Measurements from ENCODE around the gene NME9. TPM values are rescaled to one million over a fixed set of nuclear protein-coding genes. Genes with fewer than 3 reads are reported as not detected.

NME9 gene
- total RNA-seq, 1 experiment from 2014 or later = not detected

GRCh38 chr3:138367326-138367850 is 37.7 kb upstream of the NME9 start:
- Histone ChIP-seq H3K4me3 (ENCODE audit: low read depth in 2 of 2, low read length in 2 of 2) (no peak overlapping the region), H3K4me1 (ENCODE audit: control insufficient read depth, insufficient read depth, low read length) (no peaks in the 10 kb centered on the region), H3K36me3 (ENCODE audit: control insufficient read depth, insufficient read depth, low read length) (no peaks in the 10 kb centered on the region), H3K27ac (ENCODE audit: low read length) (no peak overlapping the region), H3K27me3 (ENCODE audit: control insufficient read depth, insufficient read depth, low read length) (no peaks in the 10 kb centered on the region; the same call in 1 of the 2 replicates), H3K9me3 (ENCODE audit: control insufficient read depth, insufficient read depth, low read depth, low read length) (no peaks in the 10 kb centered on the region)
- no peak for ATAC-seq
- ChIA-PET POLR2A (interaction anchor here (0.7 kb wide), 1 partner anchor 16 kb away, joined by 3 read pairs; no protein-coding TSS in a partner anchor), CTCF (no interaction called here)
- in situ Hi-C loops (cut with HindIII; ENCODE audit: low pct_unique_long_range_greater_than_20kb, low sequenced_read_pairs) = no loop called here
- intact Hi-C loops (cut with micrococcal nuclease; ENCODE audit: unreplicated experiment) = no loop called here
- BruUV-seq (replicated peaks) = no TSS peak
- DNase-seq (ENCODE audit: low read depth, low spot score) = no peak
- TF ChIP-seq, protein P1, sequence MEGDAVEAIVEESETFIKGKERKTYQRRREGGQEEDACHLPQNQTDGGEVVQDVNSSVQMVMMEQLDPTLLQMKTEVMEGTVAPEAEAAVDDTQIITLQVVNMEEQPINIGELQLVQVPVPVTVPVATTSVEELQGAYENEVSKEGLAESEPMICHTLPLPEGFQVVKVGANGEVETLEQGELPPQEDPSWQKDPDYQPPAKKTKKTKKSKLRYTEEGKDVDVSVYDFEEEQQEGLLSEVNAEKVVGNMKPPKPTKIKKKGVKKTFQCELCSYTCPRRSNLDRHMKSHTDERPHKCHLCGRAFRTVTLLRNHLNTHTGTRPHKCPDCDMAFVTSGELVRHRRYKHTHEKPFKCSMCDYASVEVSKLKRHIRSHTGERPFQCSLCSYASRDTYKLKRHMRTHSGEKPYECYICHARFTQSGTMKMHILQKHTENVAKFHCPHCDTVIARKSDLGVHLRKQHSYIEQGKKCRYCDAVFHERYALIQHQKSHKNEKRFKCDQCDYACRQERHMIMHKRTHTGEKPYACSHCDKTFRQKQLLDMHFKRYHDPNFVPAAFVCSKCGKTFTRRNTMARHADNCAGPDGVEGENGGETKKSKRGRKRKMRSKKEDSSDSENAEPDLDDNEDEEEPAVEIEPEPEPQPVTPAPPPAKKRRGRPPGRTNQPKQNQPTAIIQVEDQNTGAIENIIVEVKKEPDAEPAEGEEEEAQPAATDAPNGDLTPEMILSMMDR (IDR thresholded peaks at IDR 0.05) = no peak
- no peak for TF ChIP-seq POLR2AphosphoS5 (IDR thresholded peaks at IDR 0.05; ENCODE audit: low read depth, low read length)
- TF ChIP-seq TCF7L2 (IDR thresholded peaks at IDR 0.05; ENCODE audit: low read depth, low read length) = no peak
- TF ChIP-seq, protein P2, sequence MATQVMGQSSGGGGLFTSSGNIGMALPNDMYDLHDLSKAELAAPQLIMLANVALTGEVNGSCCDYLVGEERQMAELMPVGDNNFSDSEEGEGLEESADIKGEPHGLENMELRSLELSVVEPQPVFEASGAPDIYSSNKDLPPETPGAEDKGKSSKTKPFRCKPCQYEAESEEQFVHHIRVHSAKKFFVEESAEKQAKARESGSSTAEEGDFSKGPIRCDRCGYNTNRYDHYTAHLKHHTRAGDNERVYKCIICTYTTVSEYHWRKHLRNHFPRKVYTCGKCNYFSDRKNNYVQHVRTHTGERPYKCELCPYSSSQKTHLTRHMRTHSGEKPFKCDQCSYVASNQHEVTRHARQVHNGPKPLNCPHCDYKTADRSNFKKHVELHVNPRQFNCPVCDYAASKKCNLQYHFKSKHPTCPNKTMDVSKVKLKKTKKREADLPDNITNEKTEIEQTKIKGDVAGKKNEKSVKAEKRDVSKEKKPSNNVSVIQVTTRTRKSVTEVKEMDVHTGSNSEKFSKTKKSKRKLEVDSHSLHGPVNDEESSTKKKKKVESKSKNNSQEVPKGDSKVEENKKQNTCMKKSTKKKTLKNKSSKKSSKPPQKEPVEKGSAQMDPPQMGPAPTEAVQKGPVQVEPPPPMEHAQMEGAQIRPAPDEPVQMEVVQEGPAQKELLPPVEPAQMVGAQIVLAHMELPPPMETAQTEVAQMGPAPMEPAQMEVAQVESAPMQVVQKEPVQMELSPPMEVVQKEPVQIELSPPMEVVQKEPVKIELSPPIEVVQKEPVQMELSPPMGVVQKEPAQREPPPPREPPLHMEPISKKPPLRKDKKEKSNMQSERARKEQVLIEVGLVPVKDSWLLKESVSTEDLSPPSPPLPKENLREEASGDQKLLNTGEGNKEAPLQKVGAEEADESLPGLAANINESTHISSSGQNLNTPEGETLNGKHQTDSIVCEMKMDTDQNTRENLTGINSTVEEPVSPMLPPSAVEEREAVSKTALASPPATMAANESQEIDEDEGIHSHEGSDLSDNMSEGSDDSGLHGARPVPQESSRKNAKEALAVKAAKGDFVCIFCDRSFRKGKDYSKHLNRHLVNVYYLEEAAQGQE (IDR thresholded peaks at IDR 0.05; ENCODE audit: insufficient read depth in 1 of 2, low read depth in 2 of 2, low read length in 1 of 2) = no peak
- TF ChIP-seq SIN3A (IDR thresholded peaks at IDR 0.05; ENCODE audit: borderline replicate concordance, insufficient read depth, low read depth, low read length) = no peak

DNA sequence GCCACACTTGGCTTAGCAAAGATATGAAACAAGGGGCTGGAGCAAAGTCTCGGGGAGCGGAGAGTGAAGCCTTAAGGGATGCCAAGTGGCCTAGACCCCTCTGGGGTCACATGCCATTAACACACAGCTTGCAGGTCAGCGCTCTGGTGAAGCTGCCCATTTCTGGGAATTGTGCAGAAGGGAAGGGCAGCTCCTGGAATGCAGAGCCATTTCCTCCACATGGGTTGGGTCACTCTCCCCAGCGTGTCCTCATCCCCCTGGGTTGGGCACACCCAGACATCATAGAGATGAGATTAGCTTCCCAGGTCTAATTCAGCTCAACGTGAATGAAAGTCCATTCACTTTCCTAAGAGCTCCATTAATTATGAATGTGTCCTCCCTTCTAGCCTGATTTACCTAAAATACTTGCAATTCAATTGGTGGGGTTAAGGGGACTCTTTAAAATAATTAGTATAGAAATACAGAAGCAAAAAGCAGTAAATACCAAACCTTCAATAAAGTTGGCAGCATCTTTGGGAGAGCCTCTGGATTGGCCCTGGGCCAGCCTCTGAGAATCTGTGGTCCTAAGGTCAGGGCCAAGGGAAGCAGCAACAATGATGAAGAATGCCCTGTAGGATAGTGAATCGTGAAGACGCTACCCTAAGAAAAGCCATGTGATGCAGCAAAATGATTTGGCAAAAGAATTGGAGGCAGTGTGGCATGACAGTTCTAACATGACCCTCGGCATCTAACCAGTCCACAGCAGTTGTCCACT is 36.5 kb upstream of the NME9 start:
- ChIA-PET CTCF (no interaction called here), POLR2A (no interaction called here)
- intact Hi-C loops (cut with micrococcal nuclease; ENCODE audit: unreplicated experiment) = no loop called here
- TF ChIP-seq SIN3A (IDR thresholded peaks at IDR 0.05; ENCODE audit: borderline replicate concordance, insufficient read depth, low read depth, low read length) = no peak
- TF ChIP-seq, protein P2 (IDR thresholded peaks at IDR 0.05; ENCODE audit: insufficient read depth in 1 of 2, low read depth in 2 of 2, low read length in 1 of 2) = no peak
- no peak for TF ChIP-seq TCF7L2 (IDR thresholded peaks at IDR 0.05; ENCODE audit: low read depth, low read length)
- TF ChIP-seq, protein P1 (IDR thresholded peaks at IDR 0.05) = no peak
- no peak for TF ChIP-seq POLR2AphosphoS5 (IDR thresholded peaks at IDR 0.05; ENCODE audit: low read depth, low read length)
- no TSS peak for BruUV-seq (replicated peaks)
- Histone ChIP-seq H3K9me3 (ENCODE audit: control insufficient read depth, insufficient read depth, low read depth, low read length) (no peaks in the 10 kb centered on the region), H3K4me1 (ENCODE audit: control insufficient read depth, insufficient read depth, low read length) (no peaks in the 10 kb centered on the region), H3K4me3 (ENCODE audit: low read depth in 2 of 2, low read length in 2 of 2) (no peak overlapping the region), H3K27ac (ENCODE audit: low read length) (no peak overlapping the region), H3K27me3 (ENCODE audit: control insufficient read depth, insufficient read depth, low read length) (no peaks in the 10 kb centered on the region; the same call in 1 of the 2 replicates), H3K36me3 (ENCODE audit: control insufficient read depth, insufficient read depth, low read length) (no peaks in the 10 kb centered on the region)
- no peak for DNase-seq (ENCODE audit: low read depth, low spot score)
- in situ Hi-C loops (cut with HindIII; ENCODE audit: low pct_unique_long_range_greater_than_20kb, low sequenced_read_pairs) = no loop called here
- ATAC-seq = no peak

Data from Panc1 (cell line).